Transverse colon (tissue), 4 donors: ENCODE measurements around the gene DENND1A. TPM values are rescaled to one million over a fixed set of nuclear protein-coding genes. Genes with fewer than 3 reads are reported as not detected.

Source experiments
- DNase-seq: peaks from one replicate; pipeline ENCODE4 v3.0.0-alpha.2; 2019
- H3K27ac ChIP-seq, 4 donors: fragments of 200-600 bp; sonication (generic); 2 replicates each; pipeline ENCODE4 v1.5.1; 2016 to 2018; ENCODE audit warnings: inconsistent platforms in 4 of 4
- H3K27me3 ChIP-seq: fragments of 200-600 bp; sonication (generic); 2 replicates; pipeline ENCODE4 v1.5.1; 2017; ENCODE audit warnings: inconsistent platforms
- H3K36me3 ChIP-seq, 4 donors: fragments of 200-600 bp; sonication (generic); 2 replicates each; pipeline ENCODE4 v1.5.1; 2017 to 2019; ENCODE audit warnings: inconsistent platforms in 4 of 4
- H3K4me1 ChIP-seq, 4 donors: fragments of 200-600 bp; sonication (generic); 2 replicates each; pipeline ENCODE4 v1.5.1; 2017 to 2020; ENCODE audit warnings: inconsistent platforms in 4 of 4
- H3K4me3 ChIP-seq, 4 donors: fragments of 200-600 bp; sonication (generic); 1 replicate in 1 of 4; 2 replicates in 3 of 4; pipeline versions ENCODE4 v1.5.1 to v1.6.1; 2017 to 2019; ENCODE audit warnings: inconsistent platforms in 4 of 4
- H3K9me3 ChIP-seq, 2 donors: fragments of 200-600 bp; sonication (generic); 2 replicates each; pipeline ENCODE4 v1.5.1; 2017 to 2019; ENCODE audit warnings: inconsistent platforms in 2 of 2
- EP300 ChIP-seq: sonication (generic); formaldehyde crosslinking; IDR thresholded peaks from one replicate; pipeline ENCODE4 v1.6.1; 2017; ENCODE audit warnings: antibody characterized with exemption, low read depth
- POLR2A ChIP-seq: fragments of 450-650 bp; IDR thresholded peaks from one replicate; pipeline ENCODE4 v1.6.1; 2016; ENCODE audit warnings: antibody characterized with exemption, mild to moderate bottlenecking, moderate library complexity
- POLR2AphosphoS5 ChIP-seq, 3 donors: sonication (generic); formaldehyde crosslinking; IDR thresholded peaks; one replicate each; pipeline ENCODE4 v1.6.1; 2016; ENCODE audit warnings: antibody characterized with exemption in 3 of 3
- WGBS, 2 donors: methylation state at CpG; one replicate each; pipeline ENCODE4 v1.1.5; 2018; ENCODE audit warnings: low coverage in 1 of 2; 5-methylcytosine and 5-hydroxymethylcytosine counted together
- in situ Hi-C, 4 donors: fragments of 200-750 bp; cut with MboI; loops; one replicate each; pipeline versions ENCODE4 v1.15.0 to v1.15.1; 2017; ENCODE audit warnings: low sequenced_read_pairs in 3 of 4, low pct_ligation_motif_present in 1 of 4, low pct_unique_long_range_greater_than_20kb in 1 of 4
- intact Hi-C: fragments of 100-400 bp; cut with DNase I; formaldehyde crosslinking; loops from one replicate; pipeline ENCODE4 v1.15.1; 2023; ENCODE audit warnings: low total_unique reads
- total RNA-seq, 4 donors: library from RNA; depleted of rRNA; stranded (reverse); fragments of >200 nt; gene quantifications; one replicate each; pipeline ENCODE4 v1.1.0, GENCODE V29; 2016
- TF ChIP-seq, protein P1 (sequence below), 5 experiments: fragments of 200-600 bp in 3 of 5; fragments of 450-650 bp in 2 of 5; sonication (generic) in 3 of 5; IDR thresholded peaks; 1 replicate in 2 of 5; 2 replicates in 3 of 5; pipeline ENCODE4 v1.5.1; 2016 to 2017; ENCODE audit warnings: antibody characterized with exemption in 5 of 5, inconsistent platforms in 3 of 5, mild to moderate bottlenecking in 2 of 5, moderate library complexity in 1 of 5

The DENND1A gene
- total RNA-seq, 4 donors from 2014 or later = 12.5 to 78.6 (median 40.0) TPM

- no peak for DNase-seq
- TF ChIP-seq POLR2AphosphoS5 (IDR thresholded peaks at IDR 0.05) (no peak), EP300 (no peak), POLR2A (no peak)
- TF ChIP-seq, protein P1, sequence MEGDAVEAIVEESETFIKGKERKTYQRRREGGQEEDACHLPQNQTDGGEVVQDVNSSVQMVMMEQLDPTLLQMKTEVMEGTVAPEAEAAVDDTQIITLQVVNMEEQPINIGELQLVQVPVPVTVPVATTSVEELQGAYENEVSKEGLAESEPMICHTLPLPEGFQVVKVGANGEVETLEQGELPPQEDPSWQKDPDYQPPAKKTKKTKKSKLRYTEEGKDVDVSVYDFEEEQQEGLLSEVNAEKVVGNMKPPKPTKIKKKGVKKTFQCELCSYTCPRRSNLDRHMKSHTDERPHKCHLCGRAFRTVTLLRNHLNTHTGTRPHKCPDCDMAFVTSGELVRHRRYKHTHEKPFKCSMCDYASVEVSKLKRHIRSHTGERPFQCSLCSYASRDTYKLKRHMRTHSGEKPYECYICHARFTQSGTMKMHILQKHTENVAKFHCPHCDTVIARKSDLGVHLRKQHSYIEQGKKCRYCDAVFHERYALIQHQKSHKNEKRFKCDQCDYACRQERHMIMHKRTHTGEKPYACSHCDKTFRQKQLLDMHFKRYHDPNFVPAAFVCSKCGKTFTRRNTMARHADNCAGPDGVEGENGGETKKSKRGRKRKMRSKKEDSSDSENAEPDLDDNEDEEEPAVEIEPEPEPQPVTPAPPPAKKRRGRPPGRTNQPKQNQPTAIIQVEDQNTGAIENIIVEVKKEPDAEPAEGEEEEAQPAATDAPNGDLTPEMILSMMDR (IDR thresholded peaks at IDR 0.05) = no peak
- intact Hi-C loops (no loop called here), in situ Hi-C loops (no loop called here)
- Histone ChIP-seq H3K9me3 (no peaks in the 10 kb centered on the region), H3K36me3 (no peaks in the 10 kb centered on the region), H3K4me3 (no peak overlapping the region), H3K27me3 (no peaks in the 10 kb centered on the region), H3K4me1 (no peaks in the 10 kb centered on the region), H3K27ac (no peak overlapping the region)
- WGBS, 2 donors = 87 to 88% methylated on average over 7 to 8 of the region's 8 CpGs
Observed at GRCh38 chr9:123778232-123778902, 151.6 kb downstream of the DENND1A start.

DNA sequence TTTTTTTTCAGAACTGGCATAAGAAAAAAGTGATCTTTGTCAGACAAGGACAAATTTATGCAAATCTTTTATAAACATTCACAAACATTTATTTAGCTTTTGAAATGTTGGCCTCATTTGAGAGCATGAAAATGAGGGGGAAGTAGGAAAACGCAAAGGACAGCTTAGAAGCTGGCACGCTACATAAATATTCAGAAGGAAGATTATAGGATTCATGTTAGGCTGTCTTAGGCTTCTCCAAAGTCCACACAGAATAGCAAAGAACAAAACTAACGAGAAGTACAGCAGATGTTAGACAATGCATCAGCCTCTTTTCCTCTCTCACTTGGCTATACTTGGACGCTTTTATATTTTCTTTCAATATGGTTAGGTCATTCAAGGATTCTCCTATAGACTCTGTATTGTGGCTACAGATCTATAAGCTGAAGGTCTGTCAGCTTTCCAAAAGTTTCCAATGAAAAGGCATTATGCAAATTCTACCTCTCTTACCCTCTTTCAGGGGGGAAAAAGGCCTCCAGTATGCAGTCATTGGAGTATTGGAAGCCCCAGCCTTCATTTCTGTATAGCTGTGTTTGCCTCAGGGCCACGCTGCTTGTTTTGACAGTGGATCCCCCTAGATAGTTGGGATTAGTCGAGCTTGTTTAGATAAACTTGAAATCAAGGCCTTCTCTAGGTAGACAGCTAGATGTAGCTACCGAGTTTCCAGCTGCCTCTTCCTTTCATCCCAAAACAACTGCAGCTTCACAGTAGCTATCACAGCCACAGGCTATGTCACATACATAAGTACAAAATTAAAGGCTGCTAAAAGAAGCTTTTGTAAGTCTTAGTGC lies 153.0 kb downstream of the DENND1A start:
- DNase-seq = no peak
- Histone ChIP-seq H3K9me3 (no peaks in the 10 kb centered on the region), H3K27ac (no peak overlapping the region), H3K27me3 (no peaks in the 10 kb centered on the region), H3K4me3 (no peak overlapping the region), H3K4me1 (no peaks in the 10 kb centered on the region), H3K36me3 (no peaks in the 10 kb centered on the region)
- WGBS, 2 donors = 83 to 93% methylated on average over 4 to 7 of the region's 7 CpGs
- intact Hi-C loops = no loop called here
- TF ChIP-seq EP300 (no peak), POLR2AphosphoS5 (IDR thresholded peaks at IDR 0.05) (no peak)
- TF ChIP-seq, protein P1 (IDR thresholded peaks at IDR 0.05) = no peak
- in situ Hi-C loops = no loop called here

DNA sequence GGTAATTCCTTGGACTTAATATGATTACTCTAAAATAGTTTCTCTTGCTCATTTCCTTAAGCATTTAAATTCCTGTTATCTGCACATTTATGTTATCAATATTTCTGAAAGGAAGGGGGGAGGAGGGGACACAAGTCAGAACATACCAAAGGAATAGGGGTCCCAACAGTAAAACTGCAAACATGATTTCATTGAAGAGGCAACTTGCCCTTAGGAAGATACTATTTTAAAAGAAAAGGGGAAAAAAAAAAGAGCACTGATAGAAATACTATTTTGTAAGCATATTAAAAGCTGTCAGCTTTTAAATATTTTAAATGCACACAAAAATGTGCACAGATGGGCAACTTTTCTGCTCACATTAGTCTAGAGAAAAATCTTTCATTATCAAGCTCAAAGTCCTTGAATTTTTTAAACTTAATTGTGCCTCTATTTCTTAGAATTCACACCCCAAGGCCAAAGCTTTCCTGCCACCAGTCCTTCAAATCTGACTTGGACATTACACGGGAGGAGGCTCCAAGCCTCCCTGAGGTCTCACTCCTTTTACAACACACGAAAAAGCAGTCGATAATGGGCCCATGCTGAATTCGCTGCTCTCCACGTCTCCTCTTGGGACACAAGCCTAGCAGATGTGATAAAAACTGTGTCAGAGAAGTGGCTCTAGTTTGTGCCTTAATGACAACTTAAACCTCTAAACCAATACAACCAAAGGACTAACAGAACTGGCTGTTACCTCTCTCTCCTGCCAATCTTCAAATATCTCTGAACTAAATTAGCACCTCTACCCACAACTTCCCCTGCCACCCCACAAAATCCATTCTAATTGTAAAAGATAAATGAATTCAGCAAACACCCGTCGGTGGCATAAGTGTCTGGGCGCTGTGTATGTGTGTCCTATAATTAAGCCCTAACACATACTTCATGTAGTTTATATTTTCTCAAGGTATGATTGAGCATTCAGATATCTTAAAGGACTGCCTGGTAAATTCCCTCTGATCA lies 154.3 kb downstream of the DENND1A start:
- DNase-seq = no peak
- Histone ChIP-seq H3K27ac (no peak overlapping the region), H3K36me3 (no peaks in the 10 kb centered on the region), H3K4me1 (no peaks in the 10 kb centered on the region), H3K4me3 (no peak overlapping the region), H3K9me3 (no peaks in the 10 kb centered on the region), H3K27me3 (no peaks in the 10 kb centered on the region)
- 80 to 85% methylated on average over 1 to 8 of the region's 8 CpGs for WGBS, 2 donors
- in situ Hi-C loops = no loop called here
- TF ChIP-seq, protein P1 (IDR thresholded peaks at IDR 0.05) = no peak
- TF ChIP-seq EP300 = no peak
- intact Hi-C loops = no loop called here

DNA sequence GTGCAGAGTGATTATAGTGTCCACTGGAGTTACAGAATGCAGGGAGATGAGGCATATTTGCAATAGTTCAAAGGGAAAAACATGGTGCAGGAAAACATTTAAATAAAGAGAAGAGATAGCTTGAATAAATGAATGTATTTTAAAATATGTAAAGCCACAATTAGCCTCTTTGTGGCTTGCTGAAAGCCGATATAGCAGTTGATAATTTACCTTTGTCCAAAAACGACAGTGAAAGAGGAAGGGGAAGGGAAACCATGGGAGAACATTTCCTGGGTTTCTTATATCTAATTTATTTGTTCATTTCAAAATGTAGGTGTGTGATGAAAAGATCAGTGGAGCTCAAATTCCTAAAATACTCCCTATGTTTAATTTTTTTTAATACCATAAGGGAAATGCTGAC lies 156.1 kb downstream of the DENND1A start:
- no peak for DNase-seq
- Histone ChIP-seq H3K4me3 (no peak overlapping the region), H3K27me3 (no peaks in the 10 kb centered on the region), H3K36me3 (no peaks in the 10 kb centered on the region), H3K4me1 (no peaks in the 10 kb centered on the region), H3K9me3 (no peaks in the 10 kb centered on the region), H3K27ac (no peak overlapping the region)
- no peak for TF ChIP-seq EP300
- TF ChIP-seq POLR2AphosphoS5 (IDR thresholded peaks at IDR 0.05) = no peak
- TF ChIP-seq, protein P1 (IDR thresholded peaks at IDR 0.05) = no peak
- TF ChIP-seq POLR2A = no peak
- 77 to 82% methylated on average over 2 of the region's 2 CpGs for WGBS, 2 donors
- intact Hi-C loops = no loop called here
- in situ Hi-C loops = no loop called here
